ENCODE measurements around the gene TMEM50B.
"Not testable (repeated sequence)": the region's sequence is repeated elsewhere in the genome, so short reads cannot be mapped to it uniquely, and the experiment has no call there.

TMEM50B gene

DNA sequence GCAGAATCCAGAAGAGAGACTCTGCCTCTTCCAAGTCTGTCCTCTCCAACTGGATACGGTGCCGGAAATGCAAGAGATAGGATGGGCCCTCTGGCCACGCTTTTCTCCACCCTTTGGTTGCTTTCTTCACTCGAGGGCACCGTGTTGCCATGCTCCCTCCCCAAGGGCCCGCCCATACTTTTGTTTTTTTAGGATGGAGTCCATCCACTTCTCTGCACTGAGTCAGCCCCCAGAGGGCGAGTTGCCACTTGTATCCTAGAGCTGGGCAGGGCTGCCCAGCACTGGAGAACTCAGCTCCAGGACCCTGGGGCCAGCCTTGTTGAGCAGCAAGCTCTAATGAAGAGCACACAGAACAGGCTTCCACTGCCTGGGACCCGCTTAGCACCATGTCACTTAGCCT, 51.1 kb downstream of the TMEM50B start:
- DNase-seq (ENCODE audit: low read depth in 2 of 2) = no peak

DNA sequence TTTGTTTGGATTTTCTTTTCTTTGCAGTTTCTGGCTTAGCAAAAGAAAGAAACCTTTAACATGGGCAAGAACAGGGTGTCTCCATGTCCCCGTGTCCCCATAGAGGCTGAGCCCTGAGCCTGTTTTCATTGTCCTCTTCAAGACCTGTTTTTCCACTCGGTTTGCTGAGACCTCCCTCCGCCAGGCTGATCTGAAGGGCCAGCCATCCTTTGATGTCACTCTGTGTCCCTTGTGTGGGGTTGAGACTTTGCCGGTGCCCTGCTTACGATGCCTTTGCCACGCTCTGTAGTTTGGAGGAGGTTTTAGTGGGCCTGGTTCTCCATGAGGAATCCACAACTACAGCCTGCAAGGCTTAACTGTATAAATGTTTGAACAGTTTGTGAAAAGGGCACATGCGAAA, 52.7 kb downstream of the TMEM50B start:
- DNase-seq (ENCODE audit: low read depth in 2 of 2) = no peak

DNA sequence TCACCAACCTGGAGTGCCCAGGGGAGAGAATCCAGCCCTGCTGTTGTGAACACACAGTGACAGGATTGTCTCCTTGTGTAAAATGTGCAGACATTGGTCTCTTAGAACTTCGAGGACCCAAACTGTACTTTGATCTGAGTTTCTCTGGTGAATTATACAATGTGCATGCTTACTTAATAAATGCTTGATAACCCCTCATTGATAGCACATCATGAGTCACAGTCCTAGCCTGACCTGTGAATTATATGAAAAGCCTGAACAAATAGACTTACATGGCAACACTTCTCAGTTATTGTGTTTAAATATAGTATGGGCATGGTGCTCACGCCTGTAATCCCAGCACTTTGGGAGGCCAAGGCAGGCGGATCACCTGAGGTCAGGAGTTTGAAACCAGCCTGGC, 53.9 kb downstream of the TMEM50B start:
- no peak for DNase-seq (ENCODE audit: low read depth in 2 of 2)

DNA sequence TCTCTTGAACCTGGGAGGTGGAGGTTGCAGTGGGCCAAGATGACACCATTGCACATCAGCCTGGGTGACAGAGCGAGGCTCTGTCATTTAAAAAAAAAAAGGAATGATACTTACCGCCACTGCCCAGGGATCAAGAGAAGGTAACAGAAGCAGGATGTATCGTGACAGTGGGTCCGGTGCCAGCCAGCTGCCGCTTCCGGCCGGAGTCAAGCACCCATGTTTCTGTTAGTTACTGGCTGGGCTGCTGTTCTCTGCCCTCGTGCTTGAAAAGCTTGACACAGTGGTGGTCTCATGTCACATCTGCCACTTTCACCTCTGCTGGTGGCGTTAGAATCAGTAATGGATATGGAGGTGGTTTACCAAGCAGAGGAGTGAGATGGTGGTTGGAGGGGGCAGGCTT, 55.6 kb downstream of the TMEM50B start:
- no peak for DNase-seq (ENCODE audit: low read depth in 2 of 2)

DNA sequence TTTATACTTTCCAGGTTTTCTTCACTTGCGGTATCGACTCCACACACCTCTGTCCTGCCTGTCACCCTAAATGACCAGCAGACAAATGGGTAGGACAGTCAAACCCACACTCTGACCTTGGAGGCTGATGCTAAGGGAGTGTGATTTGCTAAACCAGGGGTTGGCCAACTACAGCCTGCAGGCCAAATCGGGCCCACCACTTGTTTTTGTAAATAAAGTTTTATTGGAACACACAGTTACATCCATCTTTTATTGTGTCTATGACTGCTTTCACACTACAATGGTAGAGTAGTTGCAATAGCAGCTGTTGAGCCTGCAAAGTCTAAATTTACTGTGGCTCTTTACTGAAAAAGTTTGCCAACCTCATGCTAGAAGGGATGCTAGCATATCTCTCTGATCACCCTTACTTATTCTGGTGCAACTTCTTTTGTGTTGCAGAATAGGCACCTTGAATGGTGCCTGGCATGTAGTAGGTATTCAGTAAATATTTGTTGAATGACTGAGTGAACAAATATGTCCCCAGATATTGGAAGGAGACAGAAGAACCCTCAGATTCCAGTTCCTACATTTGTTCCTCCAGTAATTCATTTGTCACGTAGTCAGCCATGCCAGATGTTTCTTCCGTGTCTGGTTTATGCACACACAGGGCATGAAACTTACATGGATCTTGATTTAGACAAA, 57.9 kb downstream of the TMEM50B start:
- no peak for DNase-seq (ENCODE audit: low read depth in 2 of 2)

DNA sequence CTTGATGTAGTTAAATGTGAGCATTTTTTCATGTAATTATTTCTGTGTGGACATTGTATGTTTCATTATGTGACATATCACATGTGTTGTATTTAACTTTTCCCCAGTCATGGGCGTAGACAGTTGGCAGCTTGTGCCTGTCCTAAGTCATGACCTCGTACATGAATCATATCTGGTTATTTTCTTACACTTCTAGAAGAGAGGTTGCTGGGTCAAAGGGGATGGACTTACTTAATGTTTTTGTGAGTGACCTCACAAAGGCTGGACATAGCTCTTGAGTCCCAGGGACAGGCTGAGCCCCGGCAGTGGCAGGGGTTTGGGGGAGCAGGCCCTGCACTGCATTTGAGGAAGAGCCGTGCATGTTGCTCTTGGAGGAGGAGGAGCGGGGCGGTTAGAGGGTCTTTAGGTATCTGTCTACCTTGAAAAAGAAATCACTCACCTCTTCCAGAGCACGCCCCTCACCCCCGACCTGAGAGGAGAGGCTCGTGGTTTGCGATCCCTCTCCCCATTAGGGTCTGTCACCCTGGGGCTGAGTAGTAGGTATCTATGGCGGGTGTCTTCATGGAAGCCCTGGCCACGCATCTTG, 60.1 kb downstream of the TMEM50B start:
- no peak for DNase-seq (ENCODE audit: low read depth in 2 of 2)

DNA sequence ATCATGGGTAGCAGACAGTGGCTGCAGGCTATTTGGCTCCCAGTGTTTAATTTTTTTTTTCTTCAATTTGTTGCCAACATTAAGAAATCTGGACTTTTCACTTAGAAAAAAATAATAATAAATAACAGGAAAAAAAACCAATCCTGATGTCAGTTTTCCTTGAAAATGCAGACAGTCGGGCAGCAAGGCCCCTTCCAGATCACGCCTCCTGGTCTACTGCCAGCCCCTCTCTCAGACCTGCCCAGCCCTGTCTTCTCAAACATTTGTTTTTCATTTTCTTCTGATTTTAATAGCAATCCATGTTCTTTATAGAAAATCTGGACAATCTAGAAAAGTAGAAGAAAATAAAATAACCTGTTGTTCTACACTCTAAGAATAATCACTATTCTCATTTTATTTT, 61.1 kb downstream of the TMEM50B start:
- DNase-seq (ENCODE audit: low read depth in 2 of 2) = no peak

DNA sequence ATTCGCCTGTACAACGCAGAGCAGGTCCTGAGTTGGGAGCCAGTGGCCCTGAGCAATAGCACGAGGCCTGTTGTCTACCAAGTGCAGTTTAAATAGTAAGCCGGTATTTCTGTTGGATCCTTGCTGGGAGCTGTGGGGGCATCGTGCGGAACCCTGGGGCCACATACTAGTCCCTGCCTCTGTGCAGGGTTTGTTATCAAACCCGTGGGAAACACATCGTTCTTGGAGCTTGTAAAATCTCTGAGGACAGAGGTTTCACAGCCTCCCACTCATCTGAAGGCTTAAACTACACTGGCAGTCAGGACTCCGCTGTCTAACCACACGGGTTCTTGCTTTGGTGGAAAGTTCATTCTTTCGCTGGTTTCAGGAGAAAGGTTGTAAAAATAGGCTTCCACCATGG, 64.8 kb downstream of the TMEM50B start:
- DNase-seq (ENCODE audit: low read depth in 2 of 2) = no peak

DNA sequence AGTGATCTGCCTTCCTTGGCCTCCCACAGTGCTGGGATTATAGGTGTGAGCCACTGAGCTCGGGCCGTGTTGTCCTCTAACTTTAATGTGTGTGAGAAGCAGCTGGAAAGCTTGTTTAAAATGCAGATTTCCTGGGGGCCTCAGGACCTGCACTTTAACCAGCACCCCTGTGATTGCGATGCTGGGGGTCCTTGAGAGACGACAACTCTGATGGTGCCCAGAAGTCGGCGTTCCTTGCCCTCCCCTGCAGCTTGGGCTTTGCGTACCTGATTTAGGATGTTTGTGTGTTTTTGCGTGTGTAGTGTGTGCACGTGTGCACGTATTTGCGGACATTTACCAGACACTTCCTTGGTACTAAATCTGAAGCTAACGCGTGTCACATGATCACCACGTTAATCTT, 65.7 kb downstream of the TMEM50B start:
- no peak for DNase-seq (ENCODE audit: low read depth in 2 of 2)

DNA sequence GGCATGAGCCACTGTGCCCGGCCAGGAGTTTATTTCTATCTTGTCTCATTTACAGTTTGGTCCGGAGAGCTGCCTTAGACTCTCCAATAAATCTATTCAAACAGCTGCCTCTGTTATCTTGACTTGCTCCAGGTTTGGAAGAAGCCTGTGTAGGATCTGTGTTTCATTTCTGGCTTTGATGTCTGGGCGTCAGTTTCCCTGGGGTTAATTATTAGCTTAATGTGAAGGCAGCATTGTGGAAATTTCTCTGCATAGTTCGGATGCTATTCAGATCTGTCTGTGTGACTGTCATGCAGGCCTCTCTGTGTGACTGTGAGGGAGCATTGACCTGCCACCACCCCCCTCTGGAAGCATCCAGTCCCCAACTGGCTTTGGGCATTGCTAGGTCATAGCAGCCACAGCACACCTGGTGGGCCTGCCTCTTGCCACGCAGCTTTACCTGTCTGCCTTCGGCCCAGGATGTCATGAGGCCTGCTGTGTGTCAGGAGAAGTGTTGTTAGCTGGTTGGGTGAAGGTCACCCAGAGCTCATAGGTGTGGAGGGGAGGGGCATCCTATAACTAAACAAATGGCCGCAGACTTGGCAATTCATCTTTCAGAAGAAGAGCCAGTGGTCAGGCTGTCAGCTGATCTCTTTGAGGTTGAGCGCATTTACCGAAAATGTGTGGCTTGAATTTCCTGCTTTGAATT, 66.8 kb downstream of the TMEM50B start:
- DNase-seq (ENCODE audit: low read depth in 2 of 2) = no peak

DNA sequence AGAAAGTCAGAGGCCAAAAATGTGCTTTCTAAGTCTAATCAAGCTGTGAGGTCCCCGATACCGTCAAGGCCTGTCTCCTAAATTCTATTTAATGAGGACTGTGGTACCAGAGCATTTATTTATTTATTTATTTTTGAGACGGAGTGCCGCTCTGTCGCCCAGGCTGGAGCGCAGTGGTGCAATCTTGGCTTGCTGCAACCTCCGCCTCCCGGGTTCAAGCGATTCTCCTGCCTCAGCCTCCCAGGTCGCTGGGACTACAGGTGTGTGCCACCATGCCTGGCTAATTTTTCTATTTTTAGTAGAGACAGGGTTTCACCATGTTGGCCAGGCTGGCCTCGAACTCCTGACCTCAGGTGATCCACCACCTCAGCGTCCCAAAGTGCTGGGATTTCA, 67.3 kb downstream of the TMEM50B start:
- DNase-seq (ENCODE audit: low read depth in 2 of 2) = not testable (repeated sequence)

DNA sequence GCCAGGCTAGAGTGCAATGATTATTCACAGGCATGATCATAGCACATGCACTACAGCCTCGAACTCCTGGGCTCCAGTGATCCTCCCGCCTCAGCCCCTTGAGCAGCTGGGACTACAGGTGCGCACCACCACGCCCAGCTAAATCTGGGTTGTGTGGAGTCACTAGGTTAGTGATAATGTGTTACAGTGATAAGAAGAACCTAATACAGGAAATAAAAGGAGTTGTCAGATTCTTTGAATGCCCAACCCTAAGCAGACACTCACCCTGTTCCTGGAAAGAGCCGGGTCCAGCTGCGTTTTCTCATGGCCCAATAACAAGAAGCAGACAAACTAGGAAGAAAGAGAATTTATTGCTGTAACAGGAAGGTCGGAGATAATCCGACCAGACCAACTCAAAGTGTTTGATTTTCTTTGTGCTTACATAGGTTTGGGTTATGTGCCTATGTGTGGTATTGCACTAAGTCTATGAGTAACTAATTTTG, 67.8 kb downstream of the TMEM50B start:
- DNase-seq (ENCODE audit: low read depth in 2 of 2) = no peak

DNA sequence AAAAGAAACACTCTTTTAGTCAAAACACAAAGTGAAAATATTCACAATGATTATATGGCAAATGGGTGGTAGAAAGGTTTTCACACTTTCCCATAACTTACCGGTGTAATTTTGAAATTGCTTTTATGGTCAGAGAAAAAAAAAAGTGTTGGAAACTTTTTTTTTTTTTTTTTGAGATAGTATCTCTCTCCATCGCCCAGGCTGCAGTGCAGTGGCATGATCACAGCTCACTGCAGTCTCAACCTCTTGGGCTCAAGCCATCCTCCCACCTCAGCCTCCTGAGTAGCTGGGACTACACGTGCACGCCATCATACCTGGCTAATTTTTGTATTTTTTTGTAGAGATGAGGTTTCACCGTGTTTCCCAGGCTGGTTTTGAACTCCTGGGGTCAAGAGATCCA, 73.3 kb downstream of the TMEM50B start:
- DNase-seq (ENCODE audit: low read depth in 2 of 2) = no peak

DNA sequence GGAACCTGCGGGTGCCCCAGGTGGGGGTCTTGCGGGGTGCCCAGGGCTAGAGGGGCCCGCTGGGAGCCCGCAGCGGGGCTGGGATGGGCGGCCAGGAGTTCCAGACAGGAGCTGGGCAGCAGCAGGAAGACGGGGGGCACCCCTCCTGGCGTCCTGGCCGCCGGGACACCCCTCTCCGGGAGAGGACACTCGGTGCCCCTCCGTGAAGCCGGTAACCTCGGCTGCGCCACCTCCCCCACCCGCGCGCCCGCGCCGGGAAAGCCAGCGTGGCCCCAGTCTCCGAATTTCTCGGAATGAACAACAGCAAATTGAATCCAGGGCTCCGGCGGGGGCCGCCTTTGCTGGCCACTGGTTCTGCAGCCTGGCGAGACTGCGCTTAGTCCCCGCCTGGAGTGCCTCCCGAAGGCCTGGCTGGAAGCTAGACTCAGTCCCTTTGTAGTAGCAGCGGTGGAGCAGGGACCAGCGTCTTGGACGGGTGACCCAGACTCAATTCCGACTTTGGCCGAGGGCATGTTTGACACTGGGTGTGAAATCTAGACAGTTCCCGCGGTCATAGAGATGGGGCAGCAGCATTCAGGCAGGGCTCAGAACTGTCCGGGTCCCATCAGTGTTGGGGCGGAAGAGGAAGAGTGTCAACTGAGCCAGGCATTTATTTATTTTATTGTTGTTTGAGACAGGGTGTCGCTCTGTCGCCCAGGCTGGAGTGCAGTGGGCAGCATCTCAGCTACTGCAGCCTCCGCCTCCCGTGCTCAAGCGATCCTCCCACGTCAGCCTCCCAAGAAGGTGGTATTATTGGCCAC, 75.8 kb downstream of the TMEM50B start:
- DNase-seq (ENCODE audit: low read depth in 2 of 2) = no peak

DNA sequence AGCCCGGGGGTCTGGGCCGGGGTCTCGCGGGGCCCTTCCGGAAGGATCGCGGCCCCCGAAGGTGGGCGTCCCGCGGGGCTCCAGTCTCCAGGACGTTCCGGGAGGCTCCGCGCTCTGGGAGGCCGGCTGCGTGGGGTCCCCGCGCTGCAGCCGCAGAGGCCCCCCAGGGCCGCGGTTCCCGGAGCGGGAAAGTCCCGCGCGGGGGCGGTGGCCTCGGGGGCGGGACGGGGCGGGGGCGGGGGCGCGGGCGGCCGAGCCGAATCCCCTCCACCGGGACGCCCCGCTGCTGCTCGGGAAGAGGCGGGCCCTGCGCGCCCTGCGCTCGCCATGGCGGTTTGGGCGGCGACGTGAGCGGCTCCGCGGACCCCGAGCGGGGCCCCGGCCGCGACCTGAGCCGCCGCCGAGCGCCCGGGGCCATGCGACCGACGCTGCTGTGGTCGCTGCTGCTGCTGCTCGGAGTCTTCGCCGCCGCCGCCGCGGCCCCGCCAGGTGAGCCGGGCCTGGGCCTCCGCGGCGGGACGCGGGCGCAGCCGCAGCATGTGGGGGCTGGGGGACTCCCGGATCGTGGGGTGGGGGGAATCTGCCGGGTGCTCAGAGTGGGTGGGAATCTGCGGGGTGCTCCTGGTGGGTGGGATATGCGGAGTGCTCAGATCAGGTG, 76.5 kb downstream of the TMEM50B start, which contains the start of gene IFNGR2:
TSS of gene IFNGR2 (plus strand) at position 286 of the 658 bp plus-strand sequence. CDS start at position 417, 131 bp downstream.
- DNase-seq (ENCODE audit: low read depth in 2 of 2) = peak in 1 of 2 donors; percentile 36

DNA sequence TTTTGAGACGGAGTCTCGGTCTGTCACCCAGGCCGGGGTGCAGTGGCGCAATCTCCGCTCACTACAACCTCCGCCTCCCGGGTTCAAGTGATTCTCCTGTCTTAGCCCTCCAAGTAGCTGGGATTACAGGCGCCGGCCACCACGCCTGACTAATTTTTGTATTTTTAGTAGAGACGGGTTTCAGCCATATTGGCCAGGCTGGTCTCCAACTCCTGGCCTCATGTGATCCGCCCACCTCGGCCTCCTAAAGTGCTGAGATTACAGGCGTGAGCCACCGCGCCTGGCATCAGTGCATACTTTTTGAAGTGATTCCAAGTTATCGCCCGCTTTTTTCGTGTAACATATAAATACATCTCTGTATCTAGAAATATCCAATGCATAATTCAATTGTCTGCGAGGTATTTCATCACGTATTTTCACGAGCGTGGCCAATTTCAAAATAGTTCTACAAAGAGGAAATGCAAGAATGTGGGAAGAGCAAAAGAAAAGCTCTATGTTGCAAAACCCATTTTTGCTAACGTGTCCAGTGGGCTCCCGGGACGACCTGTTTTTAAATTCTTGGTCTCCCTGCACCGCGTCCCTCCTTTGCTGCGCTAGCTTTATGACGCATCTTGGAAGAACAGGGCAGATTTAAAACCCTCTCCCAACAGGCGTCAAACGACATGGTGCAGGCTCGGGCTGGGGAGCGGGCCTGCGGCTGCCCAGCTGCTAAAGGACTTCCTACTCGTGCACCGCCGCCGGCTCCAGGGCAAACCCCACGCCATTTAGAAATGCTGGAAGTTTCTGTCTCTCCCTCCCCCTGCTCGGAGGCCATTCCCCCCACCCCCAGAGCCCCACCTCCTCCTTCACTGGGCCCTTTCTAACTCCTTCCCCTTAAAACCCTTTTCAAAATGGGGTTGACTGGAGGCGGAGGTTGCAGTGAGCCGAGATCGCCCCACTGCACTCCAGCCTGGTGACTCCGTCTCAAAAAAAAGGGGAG, 77.5 kb downstream of the TMEM50B start:
- no peak for DNase-seq (ENCODE audit: low read depth in 2 of 2)

DNA sequence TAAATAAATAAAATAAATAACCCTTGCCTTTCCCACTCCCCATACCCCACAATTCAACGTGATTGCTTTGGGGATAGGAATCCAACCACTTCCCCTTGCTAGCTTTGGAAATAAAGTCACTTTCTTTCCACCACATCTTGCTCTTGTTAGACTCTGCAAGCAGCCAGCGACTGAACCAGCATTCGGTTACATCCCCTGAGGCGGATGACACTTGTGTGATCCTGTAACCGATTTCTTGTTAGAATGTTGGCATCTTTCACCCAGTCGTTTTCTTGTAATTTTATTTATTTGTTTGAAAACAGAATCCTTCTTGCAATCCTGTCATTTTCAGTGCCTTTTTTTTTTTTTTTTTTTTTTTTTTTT, 78.2 kb downstream of the TMEM50B start:
- DNase-seq (ENCODE audit: low read depth in 2 of 2) = no peak

Data from stimulated activated CD8-positive, alpha-beta memory T cell treated with anti-CD3 and anti-CD28 coated beads, Interleukin-2, amount 100 ng/mL, for 1 hour (primary cell).